ENCODE measurements around the gene SCAND1.

- TF ChIP-seq CTCF (IDR thresholded peaks at IDR 0.05) (no peak), POLR2A (IDR thresholded peaks at IDR 0.05) (no peak)
These were observed 47.1 kb downstream of the SCAND1 start for GRCh38 chr20:35907017-35907701.
